OCI-LY1 (cell line): ENCODE data around the gene CCDC33.

ENCODE experiments used
- H2AFZ ChIP-seq: fragments of 200-600 bp; sonication (generic), shearing (Covaris generic); 2 replicates; pipeline ENCODE4 v1.6.0; 2014; ENCODE audit warnings: antibody characterized with exemption, mild to moderate bottlenecking, low read length
- H3F3A ChIP-seq: fragments of 200-600 bp; sonication (generic), shearing (Covaris generic); 2 replicates; pipeline ENCODE4 v1.6.0; 2014; ENCODE audit warnings: mild to moderate bottlenecking, antibody characterized with exemption, low read length, moderate library complexity; ENCODE audit not compliant: insufficient read depth
- H3K27ac ChIP-seq: fragments of 200-600 bp; sonication (generic); 2 replicates; pipeline ENCODE4 v1.5.1; 2014; ENCODE audit warnings: low read length, mixed run types, mild to moderate bottlenecking, low read depth; ENCODE audit not compliant: poor library complexity, severe bottlenecking
- H3K27me3 ChIP-seq: fragments of 200-600 bp; sonication (generic); 2 replicates; pipeline ENCODE4 v1.6.0; 2014; ENCODE audit warnings: antibody characterized with exemption, mild to moderate bottlenecking, low read length, moderate library complexity; ENCODE audit not compliant: insufficient read depth
- H3K36me3 ChIP-seq: fragments of 200-600 bp; sonication (generic); 2 replicates; pipeline ENCODE4 v1.6.1; 2014; ENCODE audit warnings: mild to moderate bottlenecking, antibody characterized with exemption, low read length, moderate library complexity, mixed read lengths; ENCODE audit not compliant: insufficient read depth
- H3K4me1 ChIP-seq: fragments of 200-600 bp; sonication (generic); 2 replicates; pipeline ENCODE4 v1.5.1; 2014; ENCODE audit warnings: mild to moderate bottlenecking, low read length, moderate library complexity; ENCODE audit not compliant: insufficient read depth, severe bottlenecking
- H3K4me2 ChIP-seq: fragments of 200-600 bp; sonication (generic), shearing (Covaris generic); 2 replicates; pipeline ENCODE4 v1.6.1; 2014; ENCODE audit warnings: low read length
- H3K4me3 ChIP-seq: fragments of 200-600 bp; sonication (generic); 2 replicates; pipeline ENCODE4 v1.5.1; 2014; ENCODE audit warnings: low read length, low read depth, mild to moderate bottlenecking, mixed read lengths; ENCODE audit not compliant: poor library complexity, severe bottlenecking
- H3K79me2 ChIP-seq: fragments of 200-600 bp; shearing (Covaris generic); 2 replicates; pipeline ENCODE4 v1.6.1; 2016; ENCODE audit warnings: mixed run types, low read length, mixed read lengths; ENCODE audit not compliant: insufficient read depth
- H3K9ac ChIP-seq: fragments of 200-600 bp; sonication (generic), shearing (Covaris generic); 2 replicates; pipeline ENCODE4 v1.6.1; 2014; ENCODE audit warnings: mild to moderate bottlenecking, low read length, mixed read lengths
- H3K9me2 ChIP-seq: fragments of 200-600 bp; sonication (generic), shearing (Covaris generic); 2 replicates; pipeline ENCODE4 v1.6.1; 2014; ENCODE audit warnings: low read depth, mild to moderate bottlenecking, low read length, mixed read lengths
- H3K9me3 ChIP-seq: fragments of 200-600 bp; shearing (Covaris generic); 2 replicates; pipeline ENCODE4 v1.6.1; 2014; ENCODE audit warnings: low read length, mixed read lengths
- H4K20me1 ChIP-seq: fragments of 200-600 bp; sonication (generic), shearing (Covaris generic); 2 replicates; pipeline ENCODE4 v1.6.0; 2016; ENCODE audit warnings: mild to moderate bottlenecking, low read length; ENCODE audit not compliant: insufficient read depth
- CTCF ChIP-seq: fragments of 200-600 bp; sonication (generic), shearing (Covaris generic); IDR thresholded peaks from 2 replicates; pipeline ENCODE4 v1.5.1; 2017; ENCODE audit warnings: mild to moderate bottlenecking, antibody characterized with exemption, low read length, moderate library complexity, mixed read lengths
- EZH2 ChIP-seq: fragments of 200-600 bp; sonication (generic), shearing (Covaris generic); IDR thresholded peaks from 2 replicates; pipeline ENCODE4 v1.8.0; 2017; ENCODE audit warnings: borderline replicate concordance, mixed run types, mild to moderate bottlenecking, antibody characterized with exemption, low read length, moderate library complexity, mixed read lengths

The CCDC33 gene

GRCh38 chr15:74318376-74319137 lies 82.4 kb downstream of the CCDC33 start:
- Histone ChIP-seq H3K4me1 (no peaks in the 10 kb centered on the region), H3K4me3 (no peak overlapping the region), H3K9me3 (no peaks in the 10 kb centered on the region), H2AFZ (no peak overlapping the region), H4K20me1 (no peaks in the 10 kb centered on the region), H3K27ac (no peak overlapping the region), H3K79me2 (no peaks in the 10 kb centered on the region), H3K4me2 (no peak overlapping the region), H3K9ac (no peak overlapping the region), H3K9me2 (no peaks in the 10 kb centered on the region), H3F3A (no peaks in the 10 kb centered on the region), H3K27me3 (no peaks in the 10 kb centered on the region), H3K36me3 (no peaks in the 10 kb centered on the region)
- TF ChIP-seq CTCF, result no peak
- TF ChIP-seq EZH2, result no peak

GRCh38 chr15:74319138-74319460 lies 83.0 kb downstream of the CCDC33 start:
- TF ChIP-seq EZH2, result no peak
- TF ChIP-seq CTCF, result no peak
- H4K20me1 ChIP-seq, result no peaks in the 10 kb centered on the region

GRCh38 chr15:74319596-74320351 lies 83.6 kb downstream of the CCDC33 start:
- H3K79me2 ChIP-seq, result no peaks in the 10 kb centered on the region
- H3K27ac ChIP-seq, result no peak overlapping the region
- H3K4me1 ChIP-seq, result no peaks in the 10 kb centered on the region
- H4K20me1 ChIP-seq, result no peaks in the 10 kb centered on the region
- no peak overlapping the region for H3K4me3 ChIP-seq
- no peaks in the 10 kb centered on the region for H3K9me3 ChIP-seq
- no peaks in the 10 kb centered on the region for H3K27me3 ChIP-seq
- H3K9ac ChIP-seq, result no peak overlapping the region
- no peak overlapping the region for H2AFZ ChIP-seq
- no peaks in the 10 kb centered on the region for H3K36me3 ChIP-seq
- H3F3A ChIP-seq, result no peaks in the 10 kb centered on the region
- TF ChIP-seq CTCF, result no peak
- H3K4me2 ChIP-seq, result no peak overlapping the region
- no peaks in the 10 kb centered on the region for H3K9me2 ChIP-seq

More at GRCh38 chr15:74319138-74319460, 83.0 kb downstream of the CCDC33 start:
- H3K36me3 ChIP-seq, result no peaks in the 10 kb centered on the region
- H3K4me3 ChIP-seq, result no peak overlapping the region
- no peak overlapping the region for H3K9ac ChIP-seq
- H3K4me1 ChIP-seq, result no peaks in the 10 kb centered on the region
- no peaks in the 10 kb centered on the region for H3K27me3 ChIP-seq
- H3K79me2 ChIP-seq, result no peaks in the 10 kb centered on the region
- H3K9me3 ChIP-seq, result no peaks in the 10 kb centered on the region
- H2AFZ ChIP-seq, result no peak overlapping the region
- H3K9me2 ChIP-seq, result no peaks in the 10 kb centered on the region
- H3F3A ChIP-seq, result no peaks in the 10 kb centered on the region
- H3K4me2 ChIP-seq, result no peak overlapping the region
- no peak overlapping the region for H3K27ac ChIP-seq
